ENCODE data around the gene FRG2B.
"Not testable (repeated sequence)": the region's sequence is repeated elsewhere in the genome, so short reads cannot be mapped to it uniquely, and the experiment has no call there.

The FRG2B gene

GRCh38 chr10:133590226-133590969, 36.2 kb downstream of the FRG2B start:
- H3K36me3 Mint-ChIP-seq (ENCODE audit: insufficient read depth) = no peaks in the 10 kb centered on the region
- no peak overlapping the region for H3K27ac Mint-ChIP-seq (ENCODE audit: low read depth)
- ATAC-seq (replicated peaks; ENCODE audit: extremely low read depth, poor library complexity, severe bottlenecking) (no peak), DNase-seq (ENCODE audit: low spot score in 2 of 2) (no peak)
- no peaks in the 10 kb centered on the region for H3K4me1 Mint-ChIP-seq
- H3K4me3 Mint-ChIP-seq = no peak overlapping the region
- no peaks in the 10 kb centered on the region for H3K9me3 Mint-ChIP-seq
- H3K27me3 Mint-ChIP-seq = peaks cover 49% of the 10 kb centered on the region

GRCh38 chr10:133577037-133577436, 49.6 kb downstream of the FRG2B start:
- peaks cover 11% of the 10 kb centered on the region for H3K9me3 Mint-ChIP-seq
- not testable (repeated sequence) for H3K4me3 Mint-ChIP-seq; H3K36me3 Mint-ChIP-seq (ENCODE audit: insufficient read depth); DNase-seq (ENCODE audit: low spot score in 2 of 2); ATAC-seq (replicated peaks; ENCODE audit: extremely low read depth, poor library complexity, severe bottlenecking); H3K27me3 Mint-ChIP-seq; H3K27ac Mint-ChIP-seq (ENCODE audit: low read depth); H3K4me1 Mint-ChIP-seq
